Activated CD4-positive, alpha-beta memory T cell treated with anti-CD3 and anti-CD28 coated beads, Interleukin-2, amount 10 ng/mL, durations not matched to agents 7 days and 5 days (primary cell): ENCODE data around the gene SLC10A1. TPM values are rescaled to one million over a fixed set of nuclear protein-coding genes. Genes with fewer than 3 reads are reported as not detected.

Experiments used
- total RNA-seq, 2 experiments: library from RNA; stranded (reverse); gene quantifications; one replicate each; pipeline ENCODE4 v1.2.3, GENCODE V29; 2021

Gene SLC10A1
- total RNA-seq, 2 experiments from 2014 or later, result not detected

Other genes starting within 250 kb of the SLC10A1 start
- not detected for gene CCDC177, start 222.4 kb downstream of the SLC10A1 start, total RNA-seq
- 10 to 100 TPM; 63.4 to 65.2 TPM for gene SUSD6, start 185.6 kb downstream of the SLC10A1 start, total RNA-seq
- 100 to 1,000 TPM; 368 to 376 TPM for gene SRSF5, start 30.1 kb downstream of the SLC10A1 start, total RNA-seq
- not detected for gene SMOC1, start 82.2 kb upstream of the SLC10A1 start, total RNA-seq